ENCODE results near the gene ELP5.

Gene ELP5

DNA sequence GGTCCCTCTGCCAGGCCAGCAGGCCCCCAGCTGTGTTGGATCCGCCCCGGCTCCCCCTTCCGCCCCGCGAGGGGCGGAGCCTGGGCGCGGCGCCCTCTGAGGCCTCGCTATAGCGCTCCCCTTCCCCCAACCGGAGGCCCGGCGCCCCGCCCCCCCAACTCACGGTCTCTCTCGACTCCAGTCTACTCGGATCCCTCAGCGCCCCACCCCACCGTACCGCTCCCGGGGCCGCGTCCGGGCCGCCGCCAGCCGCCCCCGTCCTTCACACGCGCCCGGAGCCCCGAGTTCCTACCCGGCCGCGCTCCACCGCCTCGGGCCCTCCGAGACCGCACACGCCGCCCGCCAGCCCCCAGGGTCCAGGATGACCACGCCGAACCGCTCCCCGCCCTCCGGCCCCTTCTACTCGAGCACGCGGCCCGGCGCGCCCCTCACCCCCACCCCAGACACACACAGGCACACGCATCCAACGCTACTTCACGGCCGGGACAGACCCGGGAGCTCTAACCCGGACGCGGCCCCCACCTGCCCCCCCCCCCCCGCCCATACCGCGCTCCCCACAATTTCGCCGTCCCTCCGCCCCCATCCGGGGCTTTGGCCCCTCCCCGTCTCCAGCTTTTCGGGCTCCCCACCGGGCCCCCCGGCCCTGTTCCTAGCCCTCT lies 14.1 kb upstream of the ELP5 start:
- no peak for DNase-seq (ENCODE audit: extremely low read depth, low read depth)
- H3K4me3 ChIP-seq (replicated peaks; ENCODE audit: low read depth, low read length), result peak overlapping the region; percentile 98
- TF ChIP-seq, protein P1, sequence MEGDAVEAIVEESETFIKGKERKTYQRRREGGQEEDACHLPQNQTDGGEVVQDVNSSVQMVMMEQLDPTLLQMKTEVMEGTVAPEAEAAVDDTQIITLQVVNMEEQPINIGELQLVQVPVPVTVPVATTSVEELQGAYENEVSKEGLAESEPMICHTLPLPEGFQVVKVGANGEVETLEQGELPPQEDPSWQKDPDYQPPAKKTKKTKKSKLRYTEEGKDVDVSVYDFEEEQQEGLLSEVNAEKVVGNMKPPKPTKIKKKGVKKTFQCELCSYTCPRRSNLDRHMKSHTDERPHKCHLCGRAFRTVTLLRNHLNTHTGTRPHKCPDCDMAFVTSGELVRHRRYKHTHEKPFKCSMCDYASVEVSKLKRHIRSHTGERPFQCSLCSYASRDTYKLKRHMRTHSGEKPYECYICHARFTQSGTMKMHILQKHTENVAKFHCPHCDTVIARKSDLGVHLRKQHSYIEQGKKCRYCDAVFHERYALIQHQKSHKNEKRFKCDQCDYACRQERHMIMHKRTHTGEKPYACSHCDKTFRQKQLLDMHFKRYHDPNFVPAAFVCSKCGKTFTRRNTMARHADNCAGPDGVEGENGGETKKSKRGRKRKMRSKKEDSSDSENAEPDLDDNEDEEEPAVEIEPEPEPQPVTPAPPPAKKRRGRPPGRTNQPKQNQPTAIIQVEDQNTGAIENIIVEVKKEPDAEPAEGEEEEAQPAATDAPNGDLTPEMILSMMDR (IDR thresholded peaks at IDR 0.05; ENCODE audit: low read depth, low read length, missing control alignments), result no peak

DNA sequence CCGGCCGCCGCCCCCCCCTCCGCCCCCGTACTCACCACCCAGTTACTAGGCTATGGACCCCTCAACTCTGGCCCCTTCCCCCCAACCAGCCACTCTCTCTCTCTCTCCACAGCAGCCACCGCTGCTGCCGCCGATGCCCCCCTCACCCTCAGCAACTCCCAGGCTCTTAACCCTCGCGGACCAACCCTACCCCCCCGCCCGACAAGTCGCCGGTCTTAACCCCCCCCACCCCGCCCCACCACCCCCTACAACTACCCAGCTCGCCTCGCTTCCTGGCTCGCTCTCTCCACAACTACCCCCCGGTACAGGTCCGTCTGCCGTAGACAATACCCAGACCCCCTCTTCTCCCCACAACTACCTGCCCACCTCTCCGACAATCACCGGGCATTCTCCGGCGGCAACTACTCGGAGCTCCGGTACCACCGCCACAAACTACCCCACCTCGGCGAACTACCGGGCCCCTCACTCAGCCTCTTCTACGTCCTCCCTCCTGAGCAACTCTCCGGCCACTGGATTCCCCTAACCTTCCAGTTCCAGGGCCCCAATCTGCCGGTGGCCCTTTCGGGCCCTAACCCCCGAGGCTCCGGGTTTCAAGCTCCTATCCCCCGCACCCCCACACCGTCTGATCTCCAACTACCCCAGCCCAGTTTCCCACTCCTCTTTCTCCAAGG lies 13.5 kb upstream of the ELP5 start:
- DNase-seq (ENCODE audit: extremely low read depth, low read depth), result no peak
- peak overlapping the region; percentile 98 for H3K4me3 ChIP-seq (replicated peaks; ENCODE audit: low read depth, low read length)
- TF ChIP-seq, protein P1 (IDR thresholded peaks at IDR 0.05; ENCODE audit: low read depth, low read length, missing control alignments), result no peak

DNA sequence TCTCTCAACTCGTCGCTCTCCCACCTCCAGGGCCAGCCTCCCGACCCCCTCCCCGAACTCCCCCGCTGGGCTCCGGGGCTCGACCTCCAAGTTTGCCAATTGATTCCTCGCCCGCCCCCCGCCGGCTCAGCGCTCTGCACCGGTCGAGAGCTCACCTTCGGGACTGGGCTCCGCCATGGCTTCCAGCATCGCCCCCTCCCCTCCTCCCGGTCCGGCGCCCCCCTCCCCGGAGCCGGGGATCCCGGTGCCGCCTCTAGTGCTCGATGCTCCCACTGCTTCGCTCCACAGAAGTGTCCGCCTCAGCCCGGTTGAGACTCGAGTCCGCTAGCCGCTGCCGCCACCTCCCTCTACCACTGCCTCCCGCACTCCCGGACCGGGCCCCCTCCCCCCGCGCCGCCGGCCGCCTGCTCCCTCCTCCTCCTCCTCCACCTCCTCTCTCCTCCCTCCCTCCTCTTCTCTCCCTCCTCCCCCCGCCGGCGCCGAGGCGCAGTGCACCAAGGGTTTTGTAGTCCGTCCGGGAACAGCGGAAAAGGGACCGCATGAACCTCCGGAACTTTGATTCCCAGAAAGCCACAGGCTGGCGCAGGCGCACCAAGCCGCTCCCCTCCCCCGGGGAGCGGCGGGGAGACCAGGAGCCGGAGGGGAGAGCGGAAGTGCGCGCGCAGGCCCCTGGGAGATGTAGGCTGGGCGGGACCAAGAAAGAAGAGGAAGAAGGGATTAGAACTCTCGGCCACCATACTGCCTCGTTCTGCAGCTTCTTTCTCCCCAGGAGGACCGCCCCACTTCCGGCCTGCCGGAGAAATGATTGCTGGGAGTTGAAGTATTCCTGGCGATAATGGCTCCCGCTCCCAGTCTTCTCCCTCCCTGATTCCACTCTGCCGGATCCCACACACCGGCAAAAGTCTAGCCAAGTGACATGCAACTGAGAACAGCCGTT lies 12.7 kb upstream of the ELP5 start, which contains the start of gene PHF23:
Gene PHF23, minus strand, starts transcription at position 367 of the 937 bp plus-strand sequence. Its CDS starts 178 bp downstream, at position 189.
- peak within 1 kb of the TSS; percentile 98 for H3K4me3 ChIP-seq (replicated peaks; ENCODE audit: low read depth, low read length)
- DNase-seq (ENCODE audit: extremely low read depth, low read depth), result peak; percentile 98
- TF ChIP-seq, protein P1 (IDR thresholded peaks at IDR 0.05; ENCODE audit: low read depth, low read length, missing control alignments), result no peak

DNA sequence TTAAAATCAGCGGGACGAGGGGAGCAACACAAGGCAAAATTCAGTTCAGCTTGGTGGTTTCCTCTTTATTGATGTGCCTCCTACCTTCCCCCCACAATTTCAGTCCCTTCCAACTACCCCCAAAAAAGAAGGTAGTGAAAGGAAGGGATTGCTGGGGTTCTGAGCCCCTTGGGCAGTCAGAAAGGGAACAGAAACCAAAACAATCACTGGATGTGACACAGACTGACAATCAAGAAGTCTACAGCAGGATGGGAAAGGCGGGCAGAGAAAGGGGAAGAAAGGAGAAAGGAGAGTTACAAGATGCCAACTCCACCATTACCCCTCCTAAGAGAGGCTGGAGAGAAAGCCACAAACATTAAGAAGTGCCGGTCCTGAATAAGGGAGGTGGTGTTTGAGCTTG lies 11.6 kb upstream of the ELP5 start:
- no peak for DNase-seq (ENCODE audit: extremely low read depth, low read depth)
- peak overlapping the region; percentile 59 for H3K4me3 ChIP-seq (replicated peaks; ENCODE audit: low read depth, low read length)
- TF ChIP-seq, protein P1 (IDR thresholded peaks at IDR 0.05; ENCODE audit: low read depth, low read length, missing control alignments), result no peak

DNA sequence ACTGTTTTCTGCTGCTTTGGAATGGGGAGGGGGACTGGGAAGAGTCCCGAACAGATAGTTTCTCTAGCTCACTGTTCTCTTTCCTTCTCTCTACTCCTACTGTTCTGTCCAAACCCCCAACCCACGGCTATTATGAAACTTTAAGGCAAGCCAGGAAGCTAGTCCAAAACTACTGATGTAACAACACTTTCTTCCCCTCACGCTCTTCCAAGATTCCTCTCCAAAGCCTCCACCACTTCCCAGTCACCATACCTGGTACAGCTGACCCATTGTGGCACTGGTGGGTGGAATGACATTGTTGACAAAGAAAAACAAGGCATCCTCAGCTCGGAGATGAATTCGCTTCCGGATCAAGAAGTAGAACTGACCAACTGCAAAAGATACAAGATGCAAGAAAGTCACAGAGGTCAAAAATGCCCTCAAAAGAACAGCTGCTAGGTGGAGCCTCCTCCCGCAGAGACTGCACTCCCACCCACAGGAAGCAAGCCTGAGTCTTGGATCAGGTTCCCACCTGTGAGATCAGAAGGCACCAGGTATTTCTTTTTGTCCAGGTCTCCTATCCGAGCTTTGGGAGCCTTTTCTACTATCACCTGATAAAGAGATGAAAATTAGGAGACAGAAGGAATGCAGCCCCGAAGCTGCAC lies 10.8 kb upstream of the ELP5 start:
- H3K4me3 ChIP-seq (replicated peaks; ENCODE audit: low read depth, low read length), result peak overlapping the region; percentile 59
- no peak for DNase-seq (ENCODE audit: extremely low read depth, low read depth)
- TF ChIP-seq, protein P1 (IDR thresholded peaks at IDR 0.05; ENCODE audit: low read depth, low read length, missing control alignments), result no peak
